NCI-H524 (cell line): Measurements from ENCODE around the gene CFAP299.
"Not testable (repeated sequence)": the region's sequence is repeated elsewhere in the genome, so short reads cannot be mapped to it uniquely, and the experiment has no call there.

ENCODE experiments used
- DNase-seq, 2 experiments: peaks; one replicate each; lab custom pipeline; 2025; lab: John Stamatoyannopoulos, UW

Gene CFAP299

DNA sequence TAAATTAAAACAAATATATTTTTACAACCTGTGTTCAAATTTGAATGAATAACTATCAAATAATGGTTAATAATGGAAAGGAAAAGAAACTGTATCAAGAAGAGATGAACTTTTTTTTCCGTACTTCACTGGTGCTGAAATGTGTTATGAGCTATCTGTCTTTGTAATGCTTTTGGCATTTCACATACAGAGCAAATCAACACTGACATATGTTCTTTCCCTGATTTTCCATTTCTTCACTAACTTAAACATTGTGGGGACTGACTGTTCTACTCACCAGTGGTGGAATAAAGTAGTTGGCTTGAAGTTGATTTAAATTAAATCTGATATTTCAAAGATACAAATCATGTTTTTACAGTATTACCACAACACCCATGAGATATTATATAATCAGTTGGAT, 390.9 kb downstream of the CFAP299 start:
- DNase-seq: no peak

DNA sequence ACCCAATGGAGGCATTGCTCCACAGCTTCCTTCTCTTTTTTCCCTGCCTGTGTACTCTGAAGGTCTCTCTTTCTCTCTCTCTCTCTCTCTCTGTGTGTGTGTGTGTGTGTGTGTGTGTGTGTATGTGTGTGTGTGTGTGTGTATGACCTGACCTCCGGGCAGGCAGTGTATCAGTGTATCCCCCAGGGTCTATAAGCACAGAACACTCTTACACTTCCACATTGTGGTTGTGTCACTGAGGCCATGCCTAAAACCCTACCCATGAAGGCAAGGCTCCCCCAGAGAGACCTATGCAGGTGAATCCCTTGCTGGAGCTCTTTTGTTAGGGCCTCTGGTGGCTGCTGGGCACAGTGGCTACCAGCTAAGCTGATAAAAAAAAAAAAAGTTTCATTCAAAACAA, 394.6 kb downstream of the CFAP299 start:
- no peak for DNase-seq

DNA sequence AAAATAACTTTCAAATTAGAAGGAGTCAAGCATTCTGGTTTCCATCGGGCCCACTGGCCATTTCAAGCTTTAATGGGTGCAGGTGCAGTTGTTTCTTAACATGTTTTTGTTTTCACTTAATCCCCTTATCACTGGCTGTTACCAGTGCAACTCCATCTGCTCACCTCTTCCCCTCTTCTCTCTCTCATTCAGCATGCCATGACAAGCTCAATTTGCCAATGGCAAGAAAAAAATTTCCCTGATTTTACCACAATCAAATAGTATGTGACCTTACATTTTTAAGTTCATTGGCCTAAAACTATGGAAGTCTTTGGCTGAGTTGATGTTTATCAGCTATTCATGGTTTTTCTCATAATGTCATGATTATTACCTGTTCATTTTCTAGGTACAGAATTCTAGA, 395.9 kb downstream of the CFAP299 start:
- DNase-seq: peak; percentile 39 to 71

DNA sequence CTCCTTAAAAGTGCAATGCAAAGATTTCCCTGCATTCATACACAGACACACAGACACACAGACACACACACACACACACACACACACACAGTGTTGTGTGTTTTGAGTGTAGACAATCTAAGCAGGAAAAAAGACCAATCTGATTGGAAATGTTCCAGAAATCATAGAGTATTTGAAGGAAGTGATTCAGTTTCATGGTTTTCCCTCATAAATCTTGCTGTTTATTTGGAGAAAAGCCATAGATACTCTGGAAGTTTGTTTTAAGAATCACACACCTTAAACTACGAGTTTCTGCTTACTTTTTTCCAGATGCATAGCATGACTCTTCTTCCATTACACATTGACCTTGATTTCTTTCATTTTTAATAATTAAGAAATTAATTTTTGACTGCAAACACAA, 396.5 kb downstream of the CFAP299 start:
- DNase-seq: no peak

DNA sequence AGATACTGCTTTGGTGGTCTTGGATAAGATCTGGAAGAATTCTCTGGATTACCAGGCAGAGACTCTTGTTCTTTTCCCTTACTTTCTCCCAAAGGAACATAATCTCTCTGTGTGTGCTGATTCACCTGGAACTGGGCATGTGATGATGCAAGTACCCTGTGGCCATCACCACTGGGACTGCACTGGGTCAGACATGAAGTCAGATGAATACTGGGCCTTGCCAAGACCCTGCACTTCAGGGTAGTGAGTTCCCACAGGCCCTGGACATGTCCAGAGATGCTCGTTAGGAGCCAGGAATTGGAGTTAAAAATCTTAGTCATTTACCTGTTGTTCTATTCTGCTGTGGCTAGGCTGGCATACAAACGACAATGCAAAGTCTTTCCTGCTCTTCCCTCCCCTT, 404.8 kb downstream of the CFAP299 start:
- no peak for DNase-seq

DNA sequence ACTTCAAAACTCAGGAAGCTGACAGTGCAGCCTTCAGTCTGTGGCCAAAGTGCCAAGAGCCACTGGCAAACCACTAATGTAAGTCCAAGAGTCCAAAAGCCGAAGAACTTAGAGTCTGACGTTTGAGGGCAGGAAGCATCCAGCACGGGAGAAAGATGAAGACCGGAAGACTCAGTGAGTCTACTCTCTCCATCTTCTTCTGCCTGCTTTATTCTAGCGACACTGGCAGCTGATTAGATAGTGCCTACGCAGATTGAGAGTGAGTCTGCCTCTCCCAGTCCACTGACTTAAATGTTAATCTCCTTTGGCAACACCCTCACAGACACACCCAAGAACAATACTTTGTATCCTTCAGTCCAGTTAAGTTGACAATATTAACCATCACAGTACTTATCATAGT, 414.0 kb downstream of the CFAP299 start:
- DNase-seq: not testable (repeated sequence)

DNA sequence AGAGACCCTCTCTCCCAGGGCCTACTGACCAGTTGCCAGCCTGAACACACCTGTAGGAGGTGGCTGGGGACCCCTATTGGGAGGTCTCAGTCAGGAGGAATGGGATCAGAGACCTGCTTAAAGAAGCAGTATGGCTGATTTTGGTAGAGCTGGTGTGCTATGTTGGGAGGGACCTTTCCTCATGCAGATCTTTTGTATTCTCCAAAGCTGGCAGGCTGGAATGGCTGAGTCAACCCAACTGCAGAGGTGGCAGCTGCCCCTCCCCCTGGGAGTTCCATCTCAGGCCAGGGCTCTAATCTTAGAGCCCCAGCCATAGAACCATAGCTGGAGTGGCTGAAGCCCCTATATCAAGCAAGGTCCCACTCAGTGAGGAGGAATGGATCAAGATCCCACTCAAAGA, 415.7 kb downstream of the CFAP299 start:
- DNase-seq: no peak

DNA sequence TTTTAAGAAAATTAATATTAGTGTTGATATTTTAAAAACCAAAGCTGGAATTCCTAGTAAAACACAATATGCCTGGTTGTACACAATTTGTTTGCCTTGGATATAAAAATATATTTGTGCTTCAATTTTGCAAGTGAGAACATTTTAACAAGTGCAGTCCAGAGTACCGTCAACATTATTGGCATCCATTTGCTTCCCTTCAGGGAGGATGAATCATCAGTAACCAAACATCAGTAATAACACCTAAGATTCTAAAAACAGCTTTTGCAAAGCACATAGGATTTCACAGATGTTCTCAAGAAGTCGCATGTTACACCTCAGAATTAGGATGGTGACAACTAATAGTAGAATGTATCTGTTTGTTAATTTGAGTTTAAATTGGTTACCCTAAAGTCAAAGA, 432.4 kb downstream of the CFAP299 start:
- DNase-seq: no peak

DNA sequence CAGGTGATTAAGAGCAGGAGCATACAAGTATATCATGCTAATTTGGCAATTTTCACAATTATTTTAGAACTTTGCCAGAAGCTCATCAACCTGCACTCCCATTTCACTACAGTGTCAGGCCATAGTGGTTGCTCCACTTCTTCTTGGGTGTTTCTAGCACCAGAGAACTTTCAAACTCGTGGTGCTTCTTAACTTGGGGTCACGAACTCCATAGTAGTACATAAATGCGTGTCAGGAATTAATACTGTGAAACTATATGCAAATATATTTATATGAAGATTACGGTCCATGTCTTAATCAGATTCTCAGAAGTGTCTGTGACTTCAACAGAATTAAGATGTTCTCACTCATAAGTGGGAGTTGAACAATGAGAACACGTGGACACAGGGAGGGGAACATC, 440.6 kb downstream of the CFAP299 start:
- no peak for DNase-seq

DNA sequence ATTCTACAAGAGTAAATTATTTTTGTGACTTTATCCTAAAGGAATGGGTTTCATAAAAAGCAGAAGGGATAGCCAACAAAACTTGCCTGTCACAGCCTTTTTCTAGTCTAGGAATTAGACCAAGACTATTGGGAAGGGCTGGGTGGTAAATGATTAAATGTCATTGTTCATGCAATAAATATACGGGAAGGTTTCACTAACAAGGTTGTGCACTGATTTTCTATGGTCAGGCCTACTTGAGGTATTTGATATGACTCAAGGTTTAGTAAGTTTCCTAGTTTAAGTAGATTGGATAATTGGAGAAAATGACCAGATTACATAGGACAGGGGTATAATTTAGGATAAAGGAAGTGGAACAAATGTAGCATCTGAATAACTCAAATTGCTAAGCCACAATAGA, 445.9 kb downstream of the CFAP299 start:
- no peak for DNase-seq

DNA sequence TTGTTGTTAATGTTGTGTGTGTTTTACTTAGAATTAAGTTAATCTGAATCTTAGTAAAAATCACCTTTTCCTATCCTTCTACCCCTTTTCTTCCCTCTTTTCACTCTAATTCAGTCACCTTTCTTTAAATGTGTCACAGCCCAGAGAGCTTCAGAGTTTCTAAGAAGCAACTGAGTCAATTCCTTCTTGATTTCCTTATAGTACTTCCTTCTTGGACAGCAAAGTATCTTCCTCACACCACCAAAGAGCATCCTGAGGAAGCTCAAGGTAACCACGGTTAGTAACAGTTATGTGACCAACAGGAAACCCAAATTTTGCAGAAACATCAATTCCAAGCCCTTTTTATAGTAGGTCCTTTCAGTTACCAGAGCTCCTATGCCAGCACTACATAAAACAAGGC, 451.8 kb downstream of the CFAP299 start:
- no peak for DNase-seq

DNA sequence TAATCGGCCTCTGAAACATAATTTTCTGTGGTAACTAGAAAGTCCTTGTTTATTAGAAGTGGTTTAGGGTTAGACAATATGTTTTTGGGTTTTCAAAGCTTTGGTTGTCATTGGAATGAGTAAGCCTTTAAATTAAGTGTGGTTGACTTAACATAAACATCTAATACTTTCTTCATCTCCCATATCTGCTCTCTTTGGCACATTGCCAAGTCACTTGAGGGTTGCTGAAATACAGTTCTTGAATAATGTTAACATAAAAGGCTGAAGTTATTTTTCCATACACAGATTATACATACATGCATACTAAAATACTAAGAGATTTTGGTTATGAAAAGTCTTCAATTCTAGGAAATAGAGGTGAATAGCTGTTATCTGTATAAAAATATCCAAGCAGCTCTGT, 453.3 kb downstream of the CFAP299 start:
- no peak for DNase-seq

DNA sequence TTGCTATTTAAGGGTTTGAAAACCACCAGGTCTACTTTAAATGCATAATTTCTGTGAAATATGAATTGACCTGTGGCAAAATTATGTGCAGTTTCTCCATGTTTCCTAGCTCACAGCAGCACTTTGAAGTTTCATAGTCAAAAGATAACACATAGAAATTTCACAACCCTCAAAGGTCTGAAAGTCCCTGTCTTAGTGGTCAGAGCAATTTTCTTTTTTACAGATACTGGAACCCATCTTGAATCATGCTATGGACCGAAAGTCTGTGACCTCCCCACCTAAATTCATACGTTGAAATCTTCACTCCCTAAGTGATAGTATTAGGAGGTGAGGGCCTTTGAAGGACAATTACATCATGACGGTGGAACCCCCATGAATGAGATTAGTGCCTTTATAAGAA, 454.6 kb downstream of the CFAP299 start:
- DNase-seq: no peak

DNA sequence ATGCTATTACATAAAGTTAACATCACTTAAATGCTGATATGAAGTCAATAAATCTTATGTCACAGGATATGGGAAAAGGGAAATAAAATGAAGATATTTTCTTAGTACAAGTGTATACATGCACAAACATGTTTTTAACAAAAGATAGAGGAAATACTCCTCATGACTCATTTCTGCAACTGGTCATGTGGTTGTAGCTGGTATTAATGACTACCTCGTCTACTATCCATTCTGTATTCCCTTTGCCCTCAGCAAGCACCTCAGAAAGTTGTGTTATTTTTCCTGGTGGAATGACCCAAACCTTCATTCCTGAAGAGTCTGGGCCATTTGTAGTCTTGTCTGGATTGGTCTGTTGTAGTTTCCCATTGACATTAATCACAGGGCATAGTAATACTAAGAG, 458.1 kb downstream of the CFAP299 start:
- not testable (repeated sequence) for DNase-seq

DNA sequence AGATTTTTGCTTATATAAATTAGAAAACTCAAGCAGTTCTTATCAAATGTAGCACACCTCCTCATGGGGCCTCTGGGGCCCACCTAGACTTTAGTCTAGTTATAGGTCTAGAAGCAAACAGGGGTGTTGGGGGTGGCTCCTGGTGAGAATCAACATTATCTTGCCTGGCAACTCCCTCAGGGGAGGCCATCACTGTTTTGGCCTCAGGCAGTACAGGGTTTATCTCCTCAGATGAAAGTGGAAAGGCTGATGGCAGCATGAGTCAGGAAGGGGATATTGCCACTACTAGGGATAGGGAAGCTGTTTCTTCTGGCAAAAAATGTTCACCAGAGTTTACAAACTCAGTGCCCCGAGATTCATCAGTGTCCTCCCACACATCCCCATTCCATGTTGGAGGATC, 462.6 kb downstream of the CFAP299 start:
- no peak for DNase-seq

DNA sequence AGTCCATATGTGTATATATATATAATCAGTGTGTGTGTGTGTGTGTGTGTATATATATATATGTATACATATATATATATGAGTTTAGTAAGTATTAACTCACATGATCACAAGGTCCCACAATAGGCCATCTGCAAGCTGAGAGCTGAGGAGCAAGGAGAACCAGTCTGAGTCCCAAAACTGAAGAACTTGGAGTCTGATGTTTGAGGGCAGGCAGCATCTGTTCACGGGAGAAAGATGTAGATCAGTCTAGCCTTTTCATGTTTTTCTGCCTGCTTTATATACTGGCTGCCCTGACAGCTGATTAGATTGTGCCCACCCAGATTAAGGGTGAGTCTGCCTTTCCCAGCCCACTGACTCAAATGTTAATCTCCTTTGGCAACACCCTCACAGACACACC, 465.2 kb downstream of the CFAP299 start:
- not testable (repeated sequence) for DNase-seq

DNA sequence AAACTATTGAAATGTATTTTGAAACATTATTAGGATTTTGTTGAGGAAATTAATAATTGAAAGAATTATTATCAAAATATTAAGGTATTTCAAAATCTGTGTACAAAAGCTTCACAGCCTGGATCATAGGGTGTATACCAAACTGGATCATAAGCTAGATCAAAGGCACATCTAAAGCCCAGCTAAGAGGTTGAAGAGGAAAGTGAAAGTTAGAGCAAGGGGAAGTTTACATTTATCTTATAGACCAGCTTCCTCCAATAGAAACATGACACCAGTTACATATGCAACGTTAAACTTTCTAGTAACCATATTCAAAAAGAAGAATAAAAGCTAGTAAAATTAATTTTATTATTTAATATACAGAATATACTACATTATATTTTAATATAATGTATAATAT, 467.8 kb downstream of the CFAP299 start:
- no peak for DNase-seq

DNA sequence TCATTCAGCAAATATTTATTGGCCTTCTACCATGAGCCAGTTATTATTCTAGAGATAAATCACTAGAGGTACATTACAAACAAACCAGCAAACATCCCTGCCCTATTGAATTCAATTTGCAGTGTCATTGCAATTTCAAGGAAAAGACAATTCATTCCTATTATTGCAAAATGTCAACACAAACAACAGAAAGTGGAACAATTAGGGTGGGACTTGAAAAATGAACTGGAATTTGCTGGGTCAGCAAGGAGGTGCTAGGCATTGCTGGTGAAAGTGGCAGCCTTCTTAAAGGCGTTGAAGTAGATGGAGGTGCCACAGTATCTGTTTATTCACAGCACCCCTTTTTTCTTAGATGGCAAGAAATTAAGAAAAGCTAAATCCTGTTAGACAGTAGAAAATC, 470.9 kb downstream of the CFAP299 start:
- DNase-seq: no peak

DNA sequence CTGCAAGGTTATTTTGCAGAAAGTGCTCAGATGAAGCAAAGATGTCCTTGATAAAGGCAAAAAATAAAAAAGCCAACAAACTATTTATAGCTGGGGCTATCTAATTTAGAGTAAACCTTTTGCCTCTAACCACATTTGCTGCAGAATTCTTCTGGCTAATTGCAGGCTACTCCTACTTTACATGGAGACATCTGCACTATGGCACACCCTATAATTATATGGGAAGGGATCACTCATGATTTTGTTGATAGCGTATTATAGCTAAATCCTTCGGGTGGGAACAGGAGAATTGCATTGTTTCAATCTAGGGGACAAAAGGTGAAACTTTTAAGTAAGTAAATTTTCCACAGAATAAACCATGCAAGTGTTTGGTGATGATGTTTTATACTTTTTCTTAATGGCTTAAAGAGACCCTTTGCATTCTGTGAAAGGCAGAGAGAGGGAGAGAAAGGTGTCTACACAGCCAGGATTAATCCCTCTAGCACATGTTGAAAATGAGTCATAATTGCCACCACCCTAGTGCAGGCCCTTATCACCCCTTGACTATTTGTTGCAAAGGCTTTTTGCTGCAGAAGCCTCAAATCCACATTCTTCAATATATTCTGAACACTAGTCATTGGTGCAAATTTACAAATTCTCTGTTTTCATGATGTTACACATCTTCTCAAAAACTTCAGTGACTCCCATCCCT, 473.7 kb downstream of the CFAP299 start:
- DNase-seq: peak in 1 of 2 experiments; percentile 1

DNA sequence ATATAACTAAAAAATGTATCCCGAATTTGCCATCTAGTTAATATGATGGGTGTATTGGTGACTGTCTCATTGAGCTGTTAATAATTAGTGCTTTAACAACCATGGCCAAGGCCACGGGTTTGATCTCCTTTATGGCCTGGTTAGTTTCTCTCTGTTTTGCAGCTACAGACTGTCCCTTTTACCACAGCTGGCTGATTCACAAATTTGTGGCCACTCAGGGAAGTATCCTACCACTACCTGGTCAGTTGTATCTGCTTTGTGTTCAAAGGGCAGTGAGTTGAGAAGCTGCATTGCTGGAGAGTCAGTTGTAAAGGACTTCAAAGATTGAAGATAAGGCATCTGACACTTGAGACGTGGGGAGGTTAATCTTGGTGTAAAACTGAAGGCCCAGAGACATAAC, 475.9 kb downstream of the CFAP299 start:
- no peak for DNase-seq

DNA sequence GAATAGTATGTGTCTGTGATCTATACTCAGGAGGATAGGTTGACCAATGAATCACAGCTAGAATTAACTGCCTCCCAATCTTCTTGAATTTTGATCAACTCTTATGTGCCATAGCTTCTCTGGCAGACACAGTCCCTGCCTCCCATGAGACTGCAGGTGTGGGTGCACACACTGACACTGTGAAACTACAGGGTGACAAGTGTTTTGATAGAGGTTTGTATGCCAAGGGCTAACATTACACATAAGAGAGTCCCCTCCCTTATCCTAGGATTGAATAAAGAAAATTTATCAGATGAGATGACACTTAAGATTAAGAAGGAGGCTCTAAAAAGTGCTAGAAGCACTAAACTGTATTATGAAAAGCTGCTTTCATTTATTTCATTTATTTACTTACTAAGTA, 476.6 kb downstream of the CFAP299 start:
- no peak for DNase-seq

DNA sequence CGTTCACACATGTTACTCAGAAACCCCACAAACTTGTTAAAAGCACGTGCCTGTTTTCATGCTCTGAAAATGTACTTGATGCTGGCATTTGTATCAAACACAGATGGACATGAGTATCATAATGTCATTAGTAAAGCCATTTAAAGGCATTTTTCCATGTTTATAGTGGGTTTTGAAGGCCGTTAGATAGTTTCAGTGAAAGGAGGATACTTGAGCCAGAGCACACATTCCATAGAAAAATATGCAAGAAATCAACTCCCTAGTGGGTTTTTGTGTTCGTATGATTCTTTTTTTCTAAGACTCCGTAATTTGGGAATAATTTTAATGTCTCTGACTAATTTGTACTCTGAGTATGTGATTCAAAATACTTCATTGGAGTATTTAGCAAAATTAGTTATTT, 478.7 kb downstream of the CFAP299 start:
- no peak for DNase-seq

DNA sequence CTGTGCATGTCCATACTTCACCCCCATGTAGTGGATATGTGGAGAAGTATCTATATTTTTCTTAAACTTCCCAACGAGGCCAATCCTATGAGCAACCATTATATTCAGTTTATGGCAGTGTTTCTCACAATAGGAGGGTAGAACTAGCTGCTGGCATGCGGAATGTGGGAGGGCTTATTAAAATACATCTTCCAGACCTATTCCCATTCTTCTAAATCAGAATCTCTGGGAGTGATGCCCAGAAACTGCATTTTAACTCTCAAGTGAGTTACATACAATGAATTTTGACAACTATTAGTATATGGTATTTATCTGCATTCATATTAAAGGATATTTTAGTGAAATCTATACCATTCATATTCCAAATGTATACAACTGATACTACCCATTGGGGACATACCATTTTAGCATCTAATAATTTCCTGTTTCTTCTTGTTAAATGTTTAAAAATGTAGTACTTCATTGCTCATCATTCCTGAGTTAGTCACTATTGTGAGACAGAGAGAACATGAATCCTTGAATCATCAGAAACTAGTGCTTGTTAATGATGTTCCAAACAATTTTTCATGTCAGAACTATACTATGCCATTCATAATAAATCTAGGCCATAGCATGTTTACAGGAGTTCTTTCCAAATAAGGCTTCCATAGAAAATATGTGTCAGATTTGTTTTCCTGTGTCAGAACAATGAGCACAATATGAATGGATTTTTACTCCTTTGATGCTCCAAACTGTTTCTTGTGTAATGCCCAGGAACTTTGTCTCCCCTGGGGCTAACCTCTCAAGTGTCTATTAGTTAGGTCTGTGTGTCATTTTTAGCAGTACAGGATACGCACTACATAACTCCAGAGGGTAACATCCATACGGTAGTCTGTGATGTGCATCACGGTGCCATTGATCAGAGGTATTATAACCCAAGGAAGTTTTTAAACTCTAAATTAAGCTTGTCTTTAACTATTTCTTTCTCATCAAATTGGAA, 496.1 kb downstream of the CFAP299 start:
- no peak for DNase-seq
